ENCODE results near the gene TXNDC9.
"Not testable (repeated sequence)": the region's sequence is repeated elsewhere in the genome, so short reads cannot be mapped to it uniquely, and the experiment has no call there.

The TXNDC9 gene, protein sequence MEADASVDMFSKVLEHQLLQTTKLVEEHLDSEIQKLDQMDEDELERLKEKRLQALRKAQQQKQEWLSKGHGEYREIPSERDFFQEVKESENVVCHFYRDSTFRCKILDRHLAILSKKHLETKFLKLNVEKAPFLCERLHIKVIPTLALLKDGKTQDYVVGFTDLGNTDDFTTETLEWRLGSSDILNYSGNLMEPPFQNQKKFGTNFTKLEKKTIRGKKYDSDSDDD

GRCh38 chr2:99335911-99336803 is at the start of gene TXNDC9:
TSS of gene TXNDC9 (minus strand) at chr2:99336333. CDS start at chr2:99333210, 3,123 bp downstream.
- DNase-seq, result peak; percentile 84 to 99 (median 97)

GRCh38 chr2:99382143-99382542 is 46.0 kb upstream of the TXNDC9 start:
- no peak for DNase-seq

GRCh38 chr2:99380376-99381010 is 44.4 kb upstream of the TXNDC9 start:
- DNase-seq, result no peak

DNA sequence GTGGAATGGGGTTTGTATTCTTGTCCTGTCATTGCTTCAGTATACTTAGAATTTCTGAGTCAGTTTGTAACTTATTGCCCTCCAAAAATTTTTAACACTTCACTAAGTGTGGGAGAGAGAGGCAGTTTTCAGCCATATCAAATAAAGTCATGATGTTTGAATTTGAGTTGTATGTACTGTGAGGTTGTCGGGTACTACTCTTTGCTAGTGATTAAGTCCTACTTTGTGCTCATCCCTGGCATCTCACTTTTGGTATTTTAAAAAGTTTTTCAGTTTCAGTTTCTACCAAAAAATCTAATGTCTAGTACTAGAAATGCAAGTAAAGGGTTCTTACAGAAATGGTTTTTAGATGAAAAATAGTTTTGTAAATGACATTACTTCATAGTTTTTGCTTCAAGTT is 41.7 kb upstream of the TXNDC9 start:
- no peak for DNase-seq

- DNase-seq, result no peak
Measured at GRCh38 chr2:99376254-99376864, 40.2 kb upstream of the TXNDC9 start.

DNA sequence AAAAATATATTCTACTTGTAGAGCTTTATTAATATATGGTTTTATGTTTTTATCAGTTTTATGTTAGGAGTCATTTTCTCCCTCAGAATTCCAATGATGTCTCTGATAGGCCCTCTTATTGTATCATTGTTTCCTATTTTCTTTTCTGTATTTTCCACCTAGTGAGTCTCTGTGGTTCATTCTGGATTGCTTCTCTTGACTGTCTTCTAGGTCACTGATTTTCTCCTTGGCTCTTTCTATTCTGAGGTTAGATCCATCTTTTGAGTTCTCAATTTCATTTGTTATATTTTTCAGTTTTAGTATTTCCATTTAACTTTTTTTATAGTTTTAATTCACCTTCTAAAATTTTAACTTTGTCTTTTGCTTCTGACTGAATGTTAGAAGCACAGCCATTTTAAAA is 38.6 kb upstream of the TXNDC9 start:
- no peak for DNase-seq

- no peak for DNase-seq
Measured at GRCh38 chr2:99373144-99373543, 37.0 kb upstream of the TXNDC9 start.

DNA sequence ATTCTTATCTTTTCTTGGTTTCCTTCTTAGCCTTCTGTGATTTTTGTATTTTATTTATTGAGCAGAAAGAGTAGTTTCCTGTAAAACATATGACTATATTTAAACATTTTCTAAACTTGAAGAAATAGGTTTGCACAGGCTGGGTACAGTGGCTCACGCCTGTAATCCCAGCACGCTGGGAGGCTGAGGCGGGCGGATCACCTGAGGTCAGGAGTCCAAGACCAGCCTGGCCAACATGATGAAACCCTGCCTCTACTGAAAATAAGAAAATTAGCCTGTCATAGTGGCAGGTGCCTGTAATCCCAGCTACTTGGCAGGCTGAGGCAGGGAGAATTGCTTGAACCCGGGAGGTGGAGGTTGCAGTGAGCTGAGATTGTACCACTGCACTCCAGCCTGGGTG is 32.7 kb upstream of the TXNDC9 start:
- DNase-seq, result not testable (repeated sequence)

DNA sequence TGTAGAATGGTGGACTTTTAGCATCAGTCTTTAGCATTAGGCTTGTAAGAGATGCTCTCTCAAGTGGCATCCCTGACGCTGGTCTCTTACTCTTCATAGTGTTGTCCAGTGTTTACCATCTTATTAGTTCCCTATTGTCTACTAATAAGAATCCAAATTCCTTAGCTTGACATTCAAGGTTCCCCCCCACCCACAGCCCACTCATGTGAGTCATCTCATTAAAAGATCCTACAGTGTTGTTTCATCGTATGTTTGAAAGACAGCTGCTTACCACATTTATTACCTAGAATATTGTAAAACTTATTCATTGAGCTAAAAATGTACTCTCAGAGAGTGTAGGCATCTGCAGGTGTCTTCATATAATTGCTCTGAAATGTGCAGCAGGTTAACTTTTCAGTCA is 29.5 kb upstream of the TXNDC9 start:
- DNase-seq, result no peak

- no peak for DNase-seq
Measured at GRCh38 chr2:99356853-99357252, 20.7 kb upstream of the TXNDC9 start.

DNA sequence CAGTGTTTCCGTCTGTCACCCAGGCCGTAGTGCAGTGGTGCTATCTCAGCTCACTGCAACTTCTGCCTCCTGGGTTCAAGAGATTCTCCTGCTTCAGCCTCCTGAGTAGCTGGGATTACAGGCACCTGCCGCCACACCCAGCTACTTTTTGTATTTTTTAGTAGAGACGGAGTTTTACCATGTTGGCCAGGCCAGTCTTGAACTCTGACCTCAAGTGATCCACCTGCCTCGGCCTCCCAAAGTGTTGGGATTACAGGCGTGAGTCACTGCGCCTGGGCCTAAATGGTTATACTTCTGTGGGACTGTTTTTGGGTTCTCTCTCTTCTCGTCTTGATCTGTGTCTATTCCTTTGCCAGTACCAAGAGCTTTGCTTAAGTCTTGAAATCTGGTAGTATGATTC is 18.7 kb upstream of the TXNDC9 start:
- not testable (repeated sequence) for DNase-seq

DNA sequence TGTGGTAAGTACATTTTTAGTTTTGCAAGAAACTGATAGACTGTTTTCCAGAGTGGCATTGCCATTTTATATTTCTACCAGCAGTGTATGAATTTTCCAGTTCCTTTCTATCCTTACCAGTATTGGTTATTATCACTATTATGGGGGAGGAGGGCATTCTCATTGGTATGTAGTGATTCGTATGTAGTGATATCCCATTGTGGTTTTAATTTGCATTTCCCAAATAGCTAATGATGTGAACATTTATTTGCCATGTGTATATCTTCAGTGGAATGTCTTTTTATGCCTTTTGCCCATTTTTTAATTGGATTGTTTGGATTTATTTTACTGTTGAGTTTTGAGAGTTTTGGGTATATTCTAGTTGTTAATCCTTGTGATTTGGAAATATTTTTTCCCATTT is 17.9 kb upstream of the TXNDC9 start:
- no peak for DNase-seq

DNA sequence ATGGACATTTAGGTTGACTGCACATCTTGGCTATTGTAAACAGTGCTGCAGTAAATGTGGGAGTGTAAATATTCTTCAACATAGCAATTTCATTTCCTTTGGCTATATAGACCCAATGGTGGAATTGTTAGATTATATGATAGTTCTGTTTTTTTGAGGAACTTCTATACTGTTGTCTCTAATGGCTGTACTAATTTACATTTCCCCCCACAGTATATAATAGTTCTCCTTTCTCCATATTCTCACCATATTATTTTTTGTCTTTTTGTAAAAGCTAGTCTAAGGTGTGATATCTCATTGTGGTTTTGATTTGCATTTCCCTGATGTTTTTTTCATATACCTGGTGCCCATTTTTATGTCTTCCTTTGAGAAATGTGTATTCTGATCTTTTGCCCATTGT is 14.1 kb upstream of the TXNDC9 start:
- DNase-seq, result no peak

- DNase-seq, result no peak
Measured at GRCh38 chr2:99348173-99348572, 12.0 kb upstream of the TXNDC9 start.

DNA sequence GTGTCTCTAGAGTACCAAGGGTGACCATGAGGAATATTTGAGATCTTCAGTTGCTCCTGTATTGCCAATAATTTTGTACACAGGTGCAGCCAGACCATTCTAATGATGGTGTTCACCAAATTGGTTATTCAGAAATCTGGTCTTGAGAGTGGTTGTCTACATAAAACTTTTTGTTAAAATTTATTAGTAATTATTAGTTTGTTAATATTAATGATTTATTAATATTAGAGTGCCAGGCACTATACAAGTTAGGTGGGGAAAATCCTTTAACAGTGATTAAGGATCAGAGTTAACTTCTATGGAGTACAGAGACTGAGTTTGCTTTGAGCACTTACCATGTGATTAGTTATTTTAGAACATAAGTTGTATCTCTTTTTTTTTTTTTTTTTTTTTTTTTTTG is 10.1 kb upstream of the TXNDC9 start:
- DNase-seq, result no peak

GRCh38 chr2:99345446-99345845 is 9.3 kb upstream of the TXNDC9 start:
- not testable (repeated sequence) for DNase-seq

GRCh38 chr2:99342536-99342935 is 6.4 kb upstream of the TXNDC9 start:
- no peak for DNase-seq

DNA sequence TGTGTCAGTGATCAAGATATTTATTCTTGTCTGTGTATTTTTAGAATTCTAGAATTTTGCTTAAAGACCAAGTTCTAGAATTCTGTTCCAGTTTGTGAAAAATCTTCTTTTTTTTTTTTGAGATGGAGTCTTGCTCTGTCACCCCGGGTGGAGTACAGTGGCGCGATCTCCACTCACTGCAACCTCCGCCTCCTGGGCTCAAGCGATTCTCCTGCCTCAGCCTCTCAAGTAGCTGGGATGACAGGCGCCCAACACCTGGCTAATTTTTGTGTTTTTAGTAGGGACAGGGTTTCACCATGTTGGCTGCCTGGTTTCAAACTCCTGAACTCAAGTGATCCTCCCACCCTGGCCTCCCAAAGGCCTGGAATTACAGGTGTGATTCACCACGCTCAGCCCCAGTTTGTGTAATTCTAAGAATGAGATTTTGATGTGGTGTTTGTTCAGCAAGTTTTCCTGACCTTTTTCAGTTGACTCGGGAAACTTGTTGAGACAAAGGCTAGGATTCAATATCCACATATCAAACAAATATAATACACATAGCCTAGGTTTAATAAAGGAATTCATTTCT is 4.6 kb upstream of the TXNDC9 start:
- no peak for DNase-seq

GRCh38 chr2:99338029-99338585 is 2.0 kb upstream of the TXNDC9 start:
- no peak for DNase-seq

DNA sequence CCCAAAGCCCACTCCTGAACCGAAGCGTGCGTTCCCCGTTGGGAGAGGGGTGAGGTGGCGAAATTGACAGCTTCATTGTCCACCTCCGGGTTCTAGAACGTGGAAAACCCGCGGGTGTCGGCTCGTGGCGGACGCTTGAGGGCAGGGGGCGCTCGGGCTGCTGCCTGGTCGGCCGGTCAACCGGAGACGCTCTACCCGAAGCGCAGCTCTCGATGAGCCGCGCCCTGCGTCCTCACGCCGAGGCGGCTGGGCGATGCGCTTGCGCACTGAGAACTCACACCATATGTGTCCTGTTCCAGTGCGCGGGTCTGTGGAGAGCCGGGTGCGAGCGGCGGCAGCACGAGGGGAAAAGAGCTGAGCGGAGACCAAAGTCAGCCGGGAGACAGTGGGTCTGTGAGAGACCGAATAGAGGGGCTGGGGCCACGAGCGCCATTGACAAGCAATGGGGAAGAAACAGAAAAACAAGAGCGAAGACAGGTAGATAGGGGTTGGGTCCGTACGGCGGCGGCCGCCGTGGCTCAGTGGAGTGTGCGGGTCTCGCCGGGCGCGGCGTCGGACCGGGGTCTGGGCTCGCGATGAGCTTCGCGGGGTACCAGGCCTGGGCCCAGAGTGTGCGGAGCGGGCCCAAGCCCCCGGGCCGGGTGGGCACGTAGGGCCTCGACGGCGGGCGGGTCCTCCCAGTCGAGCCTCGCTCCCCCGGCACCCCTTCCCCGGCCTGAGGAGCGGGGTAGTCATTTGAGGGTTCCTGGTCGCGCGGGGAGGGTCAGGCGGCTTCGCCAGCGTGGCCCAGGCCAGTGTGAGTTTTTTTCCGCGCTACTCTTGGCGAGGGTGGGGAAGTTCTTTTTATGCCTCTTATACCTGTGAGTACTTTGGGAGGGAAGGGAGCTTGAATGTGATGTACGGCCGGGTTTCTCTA is 1.2 kb upstream of the TXNDC9 start, which contains the start of gene EIF5B:
TSS of gene EIF5B (plus strand) at position 277 of the 916 bp plus-strand sequence. CDS start at position 443, 166 bp downstream.
- peak; percentile 53 to 98 (median 92) for DNase-seq
